K562 (cell line): Measurements from ENCODE around the gene SNIP1. TPM values are rescaled to one million over a fixed set of nuclear protein-coding genes. Genes with fewer than 3 reads are reported as not detected.
A peak's percentile ranks its signal among the peaks of the same experiment; 100 is the strongest.

Source experiments
- ATAC-seq: fragments of 200-7000 bp; cut with Tn5 transposase; 3 replicates; pipeline ENCODE4 v1.9.1; 2020; ENCODE audit warnings: moderate library complexity
- BruUV-seq: library from RNA; stranded (reverse); fragments of 400-500 nt; replicated peaks from 2 replicates; lab custom pipeline; 2021; lab: Mats Ljungman, UMichigan
- CTCF ChIA-PET: fragments of 300-600 bp; formaldehyde crosslinking; extraction: SDS; loops from one replicate; lab custom pipeline; 2021; ENCODE audit warnings: low intra/inter-chr PET ratio; lab: Yijun Ruan, JAX
- POLR2A ChIA-PET: fragments of 300-600, 350-650 bp; sonication (Branson Sonifier 250); formaldehyde crosslinking; extraction: SDS; loops from one replicate; lab custom pipeline; 2021; ENCODE audit warnings: antibody characterized with exemption, inconsistent platforms; lab: Yijun Ruan, JAX
- DNase-seq, 4 experiments: peaks; one replicate each; pipeline versions ENCODE4 v3.0.0 to v3.0.0-alpha.2; 2011 to 2018; ENCODE audit warnings: low spot score in 3 of 4, mixed read lengths in 3 of 4; ENCODE audit errors: extremely low read depth in 1 of 4
- FAIRE-seq: peaks from 2 replicates; lab custom pipeline; 2011; peaks lifted over from hg19 to GRCh38; lab: Jason Lieb, UNC
- H2AFZ ChIP-seq: 2 replicates; pipeline ENCODE4 v1.6.0; 2011; ENCODE audit warnings: low read depth, low read length, control low read depth, inconsistent platforms
- H3K27ac ChIP-seq: fragments of 200-600 bp; 3 replicates; pipeline ENCODE4 v1.8.0; 2011; ENCODE audit warnings: low read depth, mild to moderate bottlenecking, control low read depth, inconsistent platforms, low read length, moderate library complexity, mixed read lengths; ENCODE audit errors: extremely low read depth
- H3K27me3 ChIP-seq, 2 experiments: fragments of 300-600 bp in 1 of 2; 2 replicates in 1 of 2; 3 replicates in 1 of 2; pipeline versions ENCODE4 v1.6.0 to v1.8.0; 2011; ENCODE audit warnings: inconsistent platforms in 2 of 2, low read length in 2 of 2, mild to moderate bottlenecking in 1 of 2, mixed read lengths in 1 of 2, moderate library complexity in 1 of 2; ENCODE audit not compliant: control insufficient read depth in 2 of 2, insufficient read depth in 2 of 2
- H3K36me3 ChIP-seq: fragments of 300-600 bp; 3 replicates; pipeline ENCODE4 v1.8.0; 2011; ENCODE audit warnings: mild to moderate bottlenecking, low read length, inconsistent platforms; ENCODE audit not compliant: control insufficient read depth, insufficient read depth
- H3K4me1 ChIP-seq, 2 experiments: fragments of 200-600 bp in 1 of 2; replicated peaks in 1 of 2; 2 replicates in 1 of 2; 3 replicates in 1 of 2; pipeline versions ENCODE4 v1.5.1 to v1.8.0; 2011; ENCODE audit warnings: inconsistent platforms in 2 of 2, low read length in 2 of 2, mild to moderate bottlenecking in 1 of 2, mixed read lengths in 1 of 2, moderate library complexity in 1 of 2; ENCODE audit not compliant: control insufficient read depth in 2 of 2, insufficient read depth in 2 of 2
- H3K4me2 ChIP-seq: 2 replicates; pipeline ENCODE4 v1.6.1; 2011; ENCODE audit warnings: low read length, control low read depth, inconsistent platforms, mixed read lengths; ENCODE audit not compliant: insufficient read depth
- H3K4me3 ChIP-seq: fragments of 200-600 bp; sonication (generic), shearing (Covaris generic); 2 replicates; pipeline ENCODE4 v1.5.1; 2016; ENCODE audit warnings: control low read depth, inconsistent platforms
- H3K79me2 ChIP-seq: fragments of 200-600 bp; 3 replicates; pipeline ENCODE4 v1.8.0; 2011; ENCODE audit warnings: low read length, inconsistent platforms; ENCODE audit not compliant: control insufficient read depth, insufficient read depth
- H3K9ac ChIP-seq, 2 experiments: 2 replicates each; pipeline versions ENCODE4 v1.6.0 to v1.6.1; 2011; ENCODE audit warnings: low read depth in 2 of 2, low read length in 2 of 2, control low read depth in 1 of 2, inconsistent platforms in 1 of 2, mild to moderate bottlenecking in 1 of 2, mixed read lengths in 1 of 2; ENCODE audit not compliant: insufficient read depth in 1 of 2
- H3K9me1 ChIP-seq: one replicate; pipeline ENCODE4 v1.6.0; 2011; ENCODE audit warnings: inconsistent platforms, mild to moderate bottlenecking, low read length, moderate library complexity; ENCODE audit not compliant: control insufficient read depth, insufficient read depth
- H3K9me3 ChIP-seq: replicated peaks from 2 replicates; pipeline ENCODE4 v1.5.1; 2011; ENCODE audit warnings: low read depth, low read length, inconsistent platforms; ENCODE audit not compliant: control insufficient read depth, insufficient read depth
- H4K20me1 ChIP-seq: replicated peaks from 2 replicates; pipeline ENCODE4 v1.6.1; 2011; ENCODE audit warnings: low read length, inconsistent platforms, mixed read lengths; ENCODE audit not compliant: control insufficient read depth, insufficient read depth
- EHMT2 ChIP-seq: fragments of 450-650 bp; IDR thresholded peaks from 2 replicates; pipeline ENCODE4 v1.6.1; 2018; ENCODE audit warnings: antibody characterized with exemption
- KLF16 ChIP-seq: IDR thresholded peaks from 2 replicates; pipeline ENCODE4 v1.6.1; 2016; ENCODE audit warnings: antibody characterized with exemption
- MGA ChIP-seq: fragments of 450-650 bp; IDR thresholded peaks from 2 replicates; pipeline ENCODE4 v1.6.1; 2016; ENCODE audit warnings: mild to moderate bottlenecking, moderate library complexity
- RBM15 ChIP-seq: fragments of 200-400 bp; formaldehyde crosslinking; IDR thresholded peaks from 2 replicates; pipeline ENCODE4 v1.6.1; 2018; ENCODE audit warnings: mild to moderate bottlenecking, low read length, moderate library complexity; ENCODE audit not compliant: insufficient read depth
- SMC3 ChIP-seq: conservative IDR thresholded peaks from 2 replicates; pipeline ENCODE4 v1.6.1; 2011; ENCODE audit warnings: low read depth, low read length, improper control_type of control experiment; ENCODE audit not compliant: insufficient read depth
- XRCC5 ChIP-seq: fragments of 200-400 bp; formaldehyde crosslinking; IDR thresholded peaks from 2 replicates; pipeline ENCODE4 v1.6.1; 2017; ENCODE audit warnings: low read depth, mild to moderate bottlenecking, low read length
- WGBS: fragments of 100-300 bp; shearing (Covaris generic); methylation state at CpG from one replicate; pipeline ENCODE4 v1.1.6; 2016; ENCODE audit warnings: low coverage, mixed read lengths; ENCODE audit not compliant: insufficient coverage; ENCODE audit errors: missing lambda C conversion rate; 5-methylcytosine and 5-hydroxymethylcytosine counted together
- in situ Hi-C: fragments of 300-500 bp; cut with MboI; formaldehyde crosslinking; loops from 4 replicates; pipeline ENCODE4 v1.15.0; 2018; ENCODE audit warnings: inconsistent platforms, mixed read lengths
- intact Hi-C: fragments of 100-400 bp; cut with micrococcal nuclease; formaldehyde crosslinking; loops from 2 replicates; pipeline ENCODE4 v1.14.2; 2022
- polyA plus RNA-seq, 8 experiments: library from polyadenylated mRNA; depleted of rRNA in 4 of 8; stranded (reverse) in 5 of 8; unstranded in 3 of 8; fragments of >200 nt; fragmentation: Nextera tagmentation in 2 of 8; fragmentation: Illumina TruSeq in 1 of 8; extraction: Ambion mirVana in 2 of 8; extraction: Trizol in 1 of 8; gene quantifications; 2 replicates each; pipeline versions ENCODE4 v1.2.1 to v1.2.3, GENCODE V29; 2011 to 2014; ENCODE audit warnings: inconsistent platforms in 1 of 8, missing spikeins in 1 of 8
- total RNA-seq, 7 experiments: library from RNA; depleted of rRNA in 6 of 7; stranded (reverse); fragments of >200 nt in 6 of 7; fragmentation: Illumina TruSeq in 2 of 7; extraction: Trizol in 2 of 7; gene quantifications; 2 replicates each; pipeline versions ENCODE4 v1.2.1 to v1.2.3, GENCODE V29; 2011 to 2021; ENCODE audit warnings: low replicate concordance in 1 of 7

SNIP1 gene
- total and polyA plus RNA-seq, 9 of the 15 experiments (the other 6 are each of a cell fraction or from before 2014, with no cell fraction given): 2.9 to 25.9 (median 14.6) TPM

GRCh38 chr1:37602750-37603694 lies 48.9 kb upstream of the SNIP1 start:
- ATAC-seq: peak; percentile 90
- in situ Hi-C loops (no loop called here), intact Hi-C loops (loop anchor here (2.0 to 10.0 kb wide), 3 partner anchors 80 to 162 kb away; partner anchors contain the start of gene EPHA10)
- Histone ChIP-seq H2AFZ (no peak overlapping the region), H3K4me1 (peaks cover 0 to 4% of the 10 kb centered on the region in 2 experiments; a peak in 2 of 5 replicates), H3K27me3 (peaks cover 51 to 66% of the 10 kb centered on the region in 2 experiments), H3K79me2 (no peaks in the 10 kb centered on the region), H3K4me2 (no peak overlapping the region), H4K20me1 (0 out of 2 replicates have a peak, but pooled peaks cover 5% of the 10 kb centered on the region), H3K9ac (no peak overlapping the region), H3K4me3 (no peak overlapping the region), H3K36me3 (no peaks in the 10 kb centered on the region), H3K9me3 (no peaks in the 10 kb centered on the region), H3K9me1 (no peaks in the 10 kb centered on the region), H3K27ac (no peak overlapping the region)
- DNase-seq: peak; percentile 68 to 74 (median 70)
- 1% methylated on average over 8 of the region's 8 CpGs for WGBS
- POLR2A ChIA-PET: interaction anchor here (0.5 to 2.1 kb wide), 6 partner anchors 11 to 624 kb away, joined by 3 to 6 read pairs (median 4); no protein-coding TSS in a partner anchor
- no TSS peak for BruUV-seq
- CTCF ChIA-PET: interaction anchor here (0.5 to 1.7 kb wide), 5 partner anchors 79 to 934 kb away, joined by 3 to 12 read pairs (median 3); partner anchors contain the start of gene SF3A3
- FAIRE-seq: peak; percentile 86
- TF ChIP-seq MGA: 0 out of 2 replicates have a peak, but pooled peaks have one; percentile 8
- TF ChIP-seq KLF16: peak; percentile 45
- 0 out of 2 replicates have a peak, but pooled peaks have one; percentile 47 for TF ChIP-seq XRCC5
- TF ChIP-seq RBM15: no peak
- TF ChIP-seq EHMT2: no peak
- peak; percentile 60 for TF ChIP-seq SMC3
